HL-60 (cell line): ENCODE results near the gene C22orf39.
A peak's percentile ranks its signal among the peaks of the same experiment; 100 is the strongest.

ENCODE experiments used
- DNase-seq, 2 experiments: peaks; one replicate each; pipeline ENCODE4 v3.0.0-alpha.2; 2010 to 2020; ENCODE audit warnings: low read depth in 1 of 2, low spot score in 1 of 2
- H3K27ac ChIP-seq: fragments of 250-450 bp; sonication (Bioruptor Pico); replicated peaks from 2 replicates; pipeline ENCODE4 v1.5.1; 2020; ENCODE audit warnings: mild to moderate bottlenecking, moderate library complexity
- H3K27me3 ChIP-seq: fragments of 250-450 bp; sonication (Bioruptor Pico); 2 replicates; pipeline ENCODE4 v1.5.1; 2021; ENCODE audit warnings: mild to moderate bottlenecking, moderate library complexity; ENCODE audit not compliant: insufficient read depth, poor library complexity, severe bottlenecking
- H3K4me3 ChIP-seq: replicated peaks from 2 replicates; pipeline ENCODE4 v1.5.1; 2011; ENCODE audit warnings: mild to moderate bottlenecking, control low read depth, low read length; ENCODE audit not compliant: insufficient read depth
- CTCF ChIP-seq: IDR thresholded peaks from one replicate; pipeline ENCODE4 v1.5.1; 2011; ENCODE audit warnings: low read length, control low read depth, inconsistent platforms; ENCODE audit not compliant: insufficient read depth
- GABPA ChIP-seq: IDR thresholded peaks from 2 replicates; pipeline ENCODE4 v1.6.1; 2012; ENCODE audit warnings: low read depth
- POLR2AphosphoS5 ChIP-seq: IDR thresholded peaks from 2 replicates; pipeline ENCODE4 v1.6.1; 2012; ENCODE audit warnings: low read depth
- REST ChIP-seq: IDR thresholded peaks from 2 replicates; pipeline ENCODE4 v1.6.1; 2012; ENCODE audit warnings: low read depth; ENCODE audit not compliant: insufficient replicate concordance
- SPI1 ChIP-seq: IDR thresholded peaks from 2 replicates; pipeline ENCODE4 v1.6.1; 2012; ENCODE audit warnings: low read depth, mild to moderate bottlenecking, borderline replicate concordance

C22orf39 gene

GRCh38 chr22:19430890-19431541 is 16.5 kb downstream of the C22orf39 start:
- Histone ChIP-seq H3K4me3 (peak overlapping the region; percentile 90), H3K27me3 (no peaks in the 10 kb centered on the region), H3K27ac (peak overlapping the region; percentile 95)
- TF ChIP-seq POLR2AphosphoS5, result no peak
- no peak for TF ChIP-seq SPI1
- no peak for TF ChIP-seq GABPA
- no peak for TF ChIP-seq CTCF
- TF ChIP-seq REST, result no peak
- DNase-seq, result peak; percentile 14 to 51

- TF ChIP-seq CTCF (no peak), SPI1 (peak; percentile 30; the same call in 1 of the 2 replicates), REST (no peak), GABPA (no peak), POLR2AphosphoS5 (peak; percentile 41; the same call in 1 of the 2 replicates)
- Histone ChIP-seq H3K4me3 (peak overlapping the region; percentile 90), H3K27ac (peak overlapping the region; percentile 95), H3K27me3 (no peaks in the 10 kb centered on the region)
- peak; percentile 68 to 89 for DNase-seq
Observed at GRCh38 chr22:19429950-19430889, 17.3 kb downstream of the C22orf39 start.

GRCh38 chr22:19424186-19424500 is 23.4 kb downstream of the C22orf39 start:
- DNase-seq, result peak in 1 of 2 experiments; percentile 48
- Histone ChIP-seq H3K27ac (peak overlapping the region; percentile 28), H3K4me3 (no peak overlapping the region), H3K27me3 (no peaks in the 10 kb centered on the region)
- TF ChIP-seq REST (no peak), POLR2AphosphoS5 (no peak), CTCF (no peak), GABPA (no peak), SPI1 (no peak)
